GM12864 (cell line): ENCODE results near the gene SLA2.

Experiments
- DNase-seq: peaks from one replicate; pipeline ENCODE4 v3.0.0-alpha.2; 2011; ENCODE audit warnings: low read depth
- H3K4me3 ChIP-seq: 2 replicates; pipeline ENCODE4 v1.5.1; 2011; ENCODE audit warnings: mild to moderate bottlenecking, low read depth, low read length, control low read depth
- TF ChIP-seq, protein P1 (sequence below): IDR thresholded peaks from 2 replicates; pipeline ENCODE4 v1.5.1; 2011; ENCODE audit warnings: low read depth, mild to moderate bottlenecking, moderate library complexity, low read length, control low read depth, inconsistent platforms; ENCODE audit errors: missing control alignments

SLA2 gene

DNA sequence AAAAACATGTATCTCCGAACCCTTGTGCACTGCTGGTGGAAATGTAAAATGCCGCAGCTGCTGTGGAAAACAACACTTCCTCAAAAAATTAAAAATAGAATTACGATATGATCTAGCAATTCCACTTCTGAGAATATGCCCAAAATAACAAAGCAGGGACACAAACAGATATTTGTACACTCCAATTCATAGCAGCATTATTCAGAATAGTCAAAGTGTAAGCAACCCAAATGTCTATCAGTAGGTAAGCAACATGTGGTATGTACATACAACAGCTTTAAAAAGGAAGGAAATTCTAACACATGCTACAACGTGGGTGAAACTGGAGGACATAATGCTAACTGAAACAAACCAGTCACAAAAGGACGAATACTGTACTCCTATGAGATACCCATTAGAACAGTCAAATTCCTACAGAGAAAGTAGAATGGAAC is 46.1 kb downstream of the SLA2 start:
- H3K4me3 ChIP-seq, result no peak overlapping the region
- peak; percentile 30 for DNase-seq
- TF ChIP-seq, protein P1, sequence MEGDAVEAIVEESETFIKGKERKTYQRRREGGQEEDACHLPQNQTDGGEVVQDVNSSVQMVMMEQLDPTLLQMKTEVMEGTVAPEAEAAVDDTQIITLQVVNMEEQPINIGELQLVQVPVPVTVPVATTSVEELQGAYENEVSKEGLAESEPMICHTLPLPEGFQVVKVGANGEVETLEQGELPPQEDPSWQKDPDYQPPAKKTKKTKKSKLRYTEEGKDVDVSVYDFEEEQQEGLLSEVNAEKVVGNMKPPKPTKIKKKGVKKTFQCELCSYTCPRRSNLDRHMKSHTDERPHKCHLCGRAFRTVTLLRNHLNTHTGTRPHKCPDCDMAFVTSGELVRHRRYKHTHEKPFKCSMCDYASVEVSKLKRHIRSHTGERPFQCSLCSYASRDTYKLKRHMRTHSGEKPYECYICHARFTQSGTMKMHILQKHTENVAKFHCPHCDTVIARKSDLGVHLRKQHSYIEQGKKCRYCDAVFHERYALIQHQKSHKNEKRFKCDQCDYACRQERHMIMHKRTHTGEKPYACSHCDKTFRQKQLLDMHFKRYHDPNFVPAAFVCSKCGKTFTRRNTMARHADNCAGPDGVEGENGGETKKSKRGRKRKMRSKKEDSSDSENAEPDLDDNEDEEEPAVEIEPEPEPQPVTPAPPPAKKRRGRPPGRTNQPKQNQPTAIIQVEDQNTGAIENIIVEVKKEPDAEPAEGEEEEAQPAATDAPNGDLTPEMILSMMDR, result no peak

DNA sequence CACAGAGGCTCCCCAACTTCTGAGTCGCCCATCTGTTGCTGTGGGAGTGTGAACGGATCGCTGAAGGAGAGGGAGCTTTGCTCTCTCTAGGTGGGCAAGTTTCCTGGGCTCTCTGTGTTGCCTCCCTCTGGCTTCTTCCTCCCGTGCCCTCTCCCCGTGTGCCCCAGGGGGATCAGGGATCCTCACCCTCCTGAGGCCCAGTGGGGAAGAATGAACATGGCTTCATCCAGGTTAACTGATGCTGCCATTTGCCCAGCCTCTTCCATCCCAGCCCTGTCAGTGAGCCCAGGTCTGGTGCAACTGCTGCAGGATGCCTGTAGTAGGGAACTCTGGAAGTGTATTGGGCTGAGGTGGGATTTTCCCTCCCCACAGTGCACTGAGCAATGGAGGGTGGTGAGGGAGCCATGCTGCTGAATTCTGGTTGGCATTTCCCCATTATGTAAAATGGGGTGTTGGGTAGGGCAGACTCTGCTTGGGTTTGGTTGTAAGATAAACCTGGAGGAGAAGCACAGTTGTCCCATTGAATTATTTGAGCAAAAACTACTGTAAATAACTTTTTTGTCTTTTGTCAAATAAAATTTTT is 52.6 kb downstream of the SLA2 start:
- TF ChIP-seq, protein P1, result no peak
- DNase-seq, result no peak
- H3K4me3 ChIP-seq, result no peak overlapping the region

DNA sequence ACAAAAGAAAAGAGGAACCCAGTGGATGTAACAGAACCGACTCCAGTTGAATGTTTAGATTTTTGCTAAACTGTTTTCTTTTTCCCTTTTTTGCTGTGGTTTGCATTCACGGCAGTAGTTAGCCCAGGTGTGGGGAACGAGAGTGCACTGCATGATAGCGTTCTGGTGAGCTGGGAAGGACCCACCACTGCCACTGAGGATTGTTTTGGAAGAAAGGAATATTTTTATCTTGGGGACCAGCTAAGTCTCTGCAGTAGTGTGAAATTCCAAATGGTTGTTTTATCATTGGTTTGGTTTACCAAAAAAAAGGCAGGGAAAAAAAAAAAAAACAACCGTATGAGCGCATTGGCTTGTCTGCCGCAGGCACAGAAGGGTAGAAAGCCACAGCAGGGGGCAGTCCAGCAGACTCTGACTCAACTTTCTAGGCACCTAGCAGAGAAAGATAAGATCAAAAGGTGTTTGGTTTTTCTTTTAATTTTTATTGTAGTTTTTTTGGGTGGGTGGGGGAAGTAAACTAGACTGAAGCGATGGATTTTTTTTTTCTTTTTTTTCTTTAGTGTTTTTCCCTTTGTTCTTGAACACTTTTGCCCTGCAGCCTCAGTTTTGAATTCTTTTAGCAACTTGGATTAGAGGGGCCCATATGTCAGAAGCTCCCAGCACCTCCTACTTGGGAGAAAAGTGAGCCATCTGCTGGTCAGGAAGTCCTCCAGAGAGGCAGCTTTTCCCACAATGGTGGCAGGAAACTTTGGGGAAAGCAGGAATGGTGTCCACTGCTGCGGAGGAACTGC is 53.9 kb downstream of the SLA2 start:
- TF ChIP-seq, protein P1, result no peak
- DNase-seq, result no peak
- H3K4me3 ChIP-seq, result no peak overlapping the region

DNA sequence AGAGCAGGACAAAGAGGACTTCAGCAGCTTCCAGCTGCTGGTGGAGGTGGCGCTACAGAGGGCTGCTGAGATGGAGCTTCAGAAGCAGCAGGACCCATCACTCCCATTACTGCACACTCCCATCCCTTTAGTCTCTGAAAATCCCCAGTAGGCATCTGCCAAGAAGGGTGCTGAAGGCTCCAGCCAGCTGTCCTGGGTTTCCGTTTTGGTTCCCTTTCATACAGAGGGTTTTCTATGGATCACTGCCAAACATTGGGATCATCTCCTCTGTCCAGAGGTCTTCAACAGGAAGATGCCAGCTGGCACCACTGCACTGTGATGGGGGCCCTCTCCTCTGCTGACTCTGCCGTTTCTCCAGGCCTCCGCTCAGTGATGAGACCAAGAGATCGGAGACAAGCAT is 54.7 kb downstream of the SLA2 start:
- no peak for DNase-seq
- TF ChIP-seq, protein P1, result no peak
- H3K4me3 ChIP-seq, result no peak overlapping the region

DNA sequence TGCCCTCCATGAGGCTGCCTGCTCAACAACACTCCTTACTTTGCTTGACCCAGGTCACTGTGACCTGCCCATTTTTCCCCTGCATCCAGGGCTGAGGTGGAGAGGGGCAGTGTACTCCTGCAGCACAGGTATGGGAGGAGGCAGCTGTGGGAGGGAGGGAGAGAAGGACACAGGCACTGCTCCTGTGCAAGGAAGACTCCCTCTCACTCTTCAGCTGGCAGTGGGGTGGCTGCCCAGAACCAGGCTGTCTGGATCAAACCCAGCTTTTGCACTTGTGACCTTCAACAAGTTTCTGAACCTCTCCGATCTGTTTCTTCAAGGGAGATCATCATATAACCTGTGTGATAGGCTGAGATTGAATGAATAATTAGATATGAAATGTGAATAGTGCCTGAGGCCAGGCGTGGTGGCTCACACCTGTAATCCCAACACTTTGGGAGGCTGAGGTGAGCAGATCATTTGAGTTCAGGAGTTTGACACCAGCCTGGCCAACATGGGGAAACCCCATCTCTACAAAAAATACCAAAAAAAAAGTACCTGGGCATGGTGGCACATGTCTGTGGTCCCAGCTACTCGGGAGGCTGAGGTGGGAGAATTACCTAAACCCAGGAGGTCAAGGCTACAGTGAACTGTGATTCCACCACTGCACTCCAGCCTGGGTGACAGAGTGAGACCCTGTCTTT is 58.5 kb downstream of the SLA2 start:
- no peak overlapping the region for H3K4me3 ChIP-seq
- TF ChIP-seq, protein P1, result no peak
- DNase-seq, result no peak

DNA sequence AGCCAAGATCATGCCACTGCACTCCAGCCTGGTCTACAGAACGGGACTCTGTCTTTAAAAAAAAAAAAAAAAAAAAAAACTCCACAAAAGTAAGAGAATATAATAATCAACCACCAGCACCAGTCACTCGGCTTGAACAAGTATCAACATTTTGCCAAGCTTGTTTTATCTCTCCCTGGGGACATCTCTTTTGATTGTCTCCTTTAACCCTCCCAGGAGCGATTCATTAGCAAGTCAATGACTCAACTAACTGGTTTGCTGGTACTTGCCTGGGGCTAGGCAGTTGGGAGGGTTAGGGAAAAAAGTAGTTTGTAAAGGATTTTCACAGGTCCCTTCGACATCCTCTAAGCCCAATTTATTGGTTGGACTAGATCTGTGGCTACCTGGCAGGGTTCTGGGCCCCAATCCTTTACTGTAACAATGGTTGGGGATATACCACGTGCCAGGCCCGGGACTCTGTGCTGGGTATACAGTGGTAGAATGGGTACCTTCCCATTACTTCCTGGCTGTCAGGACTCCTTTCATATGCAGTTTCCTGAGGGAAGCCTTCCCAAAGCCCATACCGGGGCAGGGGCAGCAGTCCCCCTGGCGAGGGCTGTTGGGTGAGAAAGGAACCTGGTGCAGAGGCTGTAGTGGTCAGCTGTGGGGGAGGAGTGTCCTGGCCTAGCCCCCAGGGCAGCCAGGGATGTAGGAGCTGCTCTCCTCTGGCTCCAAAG is 60.4 kb downstream of the SLA2 start:
- no peak for DNase-seq
- no peak overlapping the region for H3K4me3 ChIP-seq
- TF ChIP-seq, protein P1, result no peak
